Measurements from ENCODE around the gene PIK3C2A.

- no peak for TF ChIP-seq EZH2 (IDR thresholded peaks at IDR 0.05; ENCODE audit: insufficient read depth, low read length)
- TF ChIP-seq, protein P1, sequence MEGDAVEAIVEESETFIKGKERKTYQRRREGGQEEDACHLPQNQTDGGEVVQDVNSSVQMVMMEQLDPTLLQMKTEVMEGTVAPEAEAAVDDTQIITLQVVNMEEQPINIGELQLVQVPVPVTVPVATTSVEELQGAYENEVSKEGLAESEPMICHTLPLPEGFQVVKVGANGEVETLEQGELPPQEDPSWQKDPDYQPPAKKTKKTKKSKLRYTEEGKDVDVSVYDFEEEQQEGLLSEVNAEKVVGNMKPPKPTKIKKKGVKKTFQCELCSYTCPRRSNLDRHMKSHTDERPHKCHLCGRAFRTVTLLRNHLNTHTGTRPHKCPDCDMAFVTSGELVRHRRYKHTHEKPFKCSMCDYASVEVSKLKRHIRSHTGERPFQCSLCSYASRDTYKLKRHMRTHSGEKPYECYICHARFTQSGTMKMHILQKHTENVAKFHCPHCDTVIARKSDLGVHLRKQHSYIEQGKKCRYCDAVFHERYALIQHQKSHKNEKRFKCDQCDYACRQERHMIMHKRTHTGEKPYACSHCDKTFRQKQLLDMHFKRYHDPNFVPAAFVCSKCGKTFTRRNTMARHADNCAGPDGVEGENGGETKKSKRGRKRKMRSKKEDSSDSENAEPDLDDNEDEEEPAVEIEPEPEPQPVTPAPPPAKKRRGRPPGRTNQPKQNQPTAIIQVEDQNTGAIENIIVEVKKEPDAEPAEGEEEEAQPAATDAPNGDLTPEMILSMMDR (IDR thresholded peaks at IDR 0.05; ENCODE audit: insufficient read depth, low read depth, low read length) = no peak
Observed at GRCh38 chr11:17207317-17208256, at the start of gene PIK3C2A.
